HG03045 (cell line): ENCODE measurements around the gene MEI4.

Experiments used
- ATAC-seq: cut with Tn5 transposase; IDR thresholded peaks from one replicate; pipeline ENCODE4 v1.9.1; 2021; ENCODE audit warnings: mild to moderate bottlenecking, moderate library complexity; ENCODE audit not compliant: unreplicated experiment

MEI4 gene

DNA sequence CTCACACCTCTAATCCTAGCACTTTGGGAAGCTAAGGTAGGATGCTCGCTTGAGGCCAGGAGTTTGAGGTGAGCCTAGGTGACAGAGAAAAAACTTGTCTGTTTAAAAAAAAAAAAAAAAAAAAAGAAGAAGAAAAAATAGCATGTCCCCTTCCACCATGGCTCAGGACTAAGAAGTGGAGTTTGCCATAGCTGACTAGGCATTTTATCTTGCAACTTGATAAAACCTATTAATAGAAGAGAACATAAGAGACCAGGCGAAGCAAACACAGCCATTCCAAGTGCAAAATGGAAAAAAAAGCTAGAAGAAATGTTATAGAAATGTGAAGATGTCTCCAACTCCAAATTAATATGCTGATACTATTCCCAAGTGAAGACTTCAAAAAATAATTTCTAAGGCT, 277.5 kb downstream of the MEI4 start:
- ATAC-seq = no peak

DNA sequence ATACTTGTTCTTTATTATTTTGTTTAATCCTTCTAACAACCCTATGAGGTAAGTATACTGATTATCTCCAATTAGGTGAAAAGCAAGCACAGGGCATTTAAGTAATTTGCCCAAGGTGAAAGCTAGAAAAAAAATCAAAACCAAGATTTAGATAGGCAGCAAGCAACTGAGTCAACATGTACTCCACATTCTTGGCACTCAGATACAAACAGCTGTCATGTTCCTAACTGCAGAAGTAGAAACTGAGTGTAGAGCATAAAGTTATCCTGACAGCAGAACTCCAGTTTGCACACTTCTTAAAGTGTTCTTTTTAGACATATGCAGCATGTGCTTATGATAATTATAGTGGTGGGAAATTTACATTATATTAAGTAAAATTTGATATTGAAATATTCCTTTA, 278.1 kb downstream of the MEI4 start:
- no peak for ATAC-seq

DNA sequence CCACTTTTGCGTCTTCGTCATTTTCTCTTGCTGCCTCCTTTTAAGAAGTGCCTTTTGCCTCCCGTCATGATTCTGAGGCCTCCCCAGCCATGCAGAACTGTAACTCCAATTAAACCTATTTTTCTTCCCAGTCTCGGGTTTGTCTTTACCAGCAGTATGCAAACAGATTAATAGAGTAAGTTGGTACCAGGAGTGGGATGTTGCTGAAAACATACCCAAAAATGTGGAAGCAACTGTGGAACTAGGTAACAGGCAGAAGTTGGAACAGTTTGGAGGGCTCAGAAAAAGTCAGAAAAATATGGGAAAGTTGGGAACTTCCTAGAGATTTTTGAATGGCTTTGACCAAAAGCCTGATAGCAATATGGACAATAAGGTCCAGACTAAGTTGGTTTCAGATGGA, 309.2 kb downstream of the MEI4 start:
- no peak for ATAC-seq

DNA sequence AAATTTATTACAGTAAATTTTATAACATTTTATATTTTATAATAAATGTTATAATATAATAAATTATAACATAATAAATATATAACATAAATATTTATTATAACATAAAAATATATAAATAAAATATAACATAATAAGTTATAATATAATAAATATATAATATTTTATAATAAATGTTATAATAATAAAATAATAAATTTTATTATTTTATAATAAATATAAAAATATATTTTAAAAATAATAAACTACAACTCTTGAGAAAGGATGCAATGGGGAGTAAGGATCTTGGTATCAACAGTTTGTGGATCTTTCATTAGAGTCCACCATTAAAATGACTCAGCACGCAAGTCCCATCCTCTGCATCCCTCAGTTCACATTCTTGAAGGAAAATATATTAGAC, 312.6 kb downstream of the MEI4 start:
- no peak for ATAC-seq

DNA sequence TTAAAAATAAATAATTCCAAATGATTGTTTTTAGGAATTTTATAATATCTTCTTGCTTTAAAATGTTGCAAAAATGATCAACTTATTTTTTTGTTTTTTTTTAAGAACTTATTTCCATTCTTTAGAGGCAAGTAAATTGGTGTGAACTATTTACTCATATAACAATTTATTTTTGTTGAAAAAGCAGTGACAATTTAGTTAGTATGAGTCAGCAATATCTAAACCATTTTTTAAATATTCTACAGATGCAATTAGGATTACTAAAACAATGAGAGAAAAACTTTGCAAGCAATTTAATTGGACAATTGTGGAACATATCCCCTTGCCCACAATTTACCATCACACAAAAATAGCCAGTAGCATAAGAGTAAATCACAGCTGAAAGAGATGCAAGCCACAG, 319.5 kb downstream of the MEI4 start:
- no peak for ATAC-seq
